ENCODE measurements around the gene C11orf97.

DNA sequence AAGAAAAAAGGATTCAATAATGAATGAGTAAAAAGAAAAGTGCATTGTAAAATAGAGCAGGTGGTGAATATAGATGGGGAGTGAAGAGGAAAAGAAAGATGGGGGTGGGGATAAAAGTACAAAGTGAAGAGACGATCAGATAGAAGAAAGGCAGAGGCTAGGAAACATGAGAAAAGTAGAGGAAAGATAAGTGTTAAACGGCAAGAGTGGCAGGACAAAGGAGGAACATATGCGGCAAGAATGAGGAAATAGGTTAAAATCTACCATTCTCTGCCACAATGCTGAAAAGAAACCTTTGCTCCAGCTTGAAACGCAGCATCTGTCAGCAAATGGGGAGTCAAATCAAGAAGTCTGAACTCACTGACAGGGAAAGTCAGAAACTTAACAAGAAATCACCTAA is 38.3 kb downstream of the C11orf97 start:
- TF ChIP-seq, protein P1, sequence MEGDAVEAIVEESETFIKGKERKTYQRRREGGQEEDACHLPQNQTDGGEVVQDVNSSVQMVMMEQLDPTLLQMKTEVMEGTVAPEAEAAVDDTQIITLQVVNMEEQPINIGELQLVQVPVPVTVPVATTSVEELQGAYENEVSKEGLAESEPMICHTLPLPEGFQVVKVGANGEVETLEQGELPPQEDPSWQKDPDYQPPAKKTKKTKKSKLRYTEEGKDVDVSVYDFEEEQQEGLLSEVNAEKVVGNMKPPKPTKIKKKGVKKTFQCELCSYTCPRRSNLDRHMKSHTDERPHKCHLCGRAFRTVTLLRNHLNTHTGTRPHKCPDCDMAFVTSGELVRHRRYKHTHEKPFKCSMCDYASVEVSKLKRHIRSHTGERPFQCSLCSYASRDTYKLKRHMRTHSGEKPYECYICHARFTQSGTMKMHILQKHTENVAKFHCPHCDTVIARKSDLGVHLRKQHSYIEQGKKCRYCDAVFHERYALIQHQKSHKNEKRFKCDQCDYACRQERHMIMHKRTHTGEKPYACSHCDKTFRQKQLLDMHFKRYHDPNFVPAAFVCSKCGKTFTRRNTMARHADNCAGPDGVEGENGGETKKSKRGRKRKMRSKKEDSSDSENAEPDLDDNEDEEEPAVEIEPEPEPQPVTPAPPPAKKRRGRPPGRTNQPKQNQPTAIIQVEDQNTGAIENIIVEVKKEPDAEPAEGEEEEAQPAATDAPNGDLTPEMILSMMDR (IDR thresholded peaks at IDR 0.05), result no peak
- TF ChIP-seq POLR2A (IDR thresholded peaks at IDR 0.05), result no peak
